NCI-H2196 (cell line): Measurements from ENCODE around the gene ALCAM.

ENCODE experiments used
- DNase-seq: peaks from one replicate; lab custom pipeline; 2025; ENCODE audit not compliant: unreplicated experiment; lab: John Stamatoyannopoulos, UW

Gene ALCAM

DNA sequence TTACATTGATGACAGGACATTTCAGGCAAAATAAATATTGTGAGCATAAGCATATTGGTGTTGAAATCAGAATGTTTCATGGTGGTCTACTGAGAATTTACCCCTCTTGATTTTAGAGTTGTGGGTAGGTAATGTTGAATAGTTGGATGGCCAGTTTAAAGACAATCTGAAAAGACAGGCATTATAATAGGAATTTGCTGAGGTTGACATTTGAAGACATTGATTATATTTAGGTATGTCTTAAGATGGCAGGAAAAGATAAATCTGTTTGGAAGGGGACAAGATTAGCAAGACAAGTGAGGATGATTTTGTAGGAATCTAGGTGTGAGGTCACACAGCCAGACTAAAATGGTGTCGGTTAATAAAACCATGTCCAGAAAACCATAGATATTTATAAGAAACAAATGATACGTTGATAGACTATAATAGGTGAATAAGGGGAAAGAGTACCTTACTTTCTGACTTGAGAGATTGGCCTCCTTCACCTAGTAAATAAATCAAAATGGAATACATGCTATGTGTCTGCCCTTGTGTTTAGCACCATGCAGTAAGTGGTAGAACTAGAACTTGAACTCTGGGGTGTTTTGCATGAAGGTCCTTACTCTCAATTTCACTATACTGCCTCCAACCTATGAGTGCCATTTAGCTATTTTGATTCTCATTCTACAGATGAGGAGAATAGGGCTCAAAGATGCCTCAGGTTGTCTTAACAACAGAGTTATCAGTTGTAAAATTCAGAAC lies 57.9 kb downstream of the ALCAM start:
- DNase-seq = no peak

DNA sequence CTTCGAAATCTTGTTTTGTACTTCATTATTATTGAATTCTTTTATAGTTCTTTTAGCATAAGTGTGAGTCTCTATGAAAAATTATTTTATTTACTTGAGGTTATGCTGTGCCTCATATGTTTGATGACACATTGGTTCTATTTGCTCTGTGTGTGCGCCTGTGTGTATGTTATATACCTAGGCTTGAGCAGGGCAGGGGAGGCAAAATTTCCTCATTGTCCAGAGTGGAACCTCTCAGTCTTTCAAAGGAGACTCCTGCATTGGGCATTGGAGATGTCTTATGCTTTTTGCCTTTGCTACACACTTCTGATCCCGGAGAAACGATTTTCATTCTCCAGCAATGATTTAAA lies 58.4 kb downstream of the ALCAM start:
- DNase-seq = no peak

DNA sequence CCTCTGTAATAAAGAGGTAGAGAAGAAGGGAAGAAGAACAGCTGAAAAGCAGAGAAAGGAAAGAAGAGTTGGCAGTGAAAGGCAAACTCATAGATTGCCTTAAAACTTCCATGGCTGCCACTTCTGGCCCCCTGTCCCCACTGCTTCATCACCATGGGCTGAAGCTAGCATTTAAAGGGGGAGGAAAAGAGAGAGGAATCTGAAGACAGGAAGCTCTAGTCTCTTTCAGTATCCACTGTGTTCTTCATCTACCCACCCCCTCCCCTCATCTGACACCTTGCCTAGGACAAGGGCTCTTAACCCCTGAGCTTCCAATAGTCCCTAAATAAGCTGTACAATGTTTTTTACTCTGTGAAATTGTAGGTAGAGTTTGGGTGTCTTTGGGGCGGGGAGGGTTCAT lies 60.6 kb downstream of the ALCAM start:
- no peak for DNase-seq

DNA sequence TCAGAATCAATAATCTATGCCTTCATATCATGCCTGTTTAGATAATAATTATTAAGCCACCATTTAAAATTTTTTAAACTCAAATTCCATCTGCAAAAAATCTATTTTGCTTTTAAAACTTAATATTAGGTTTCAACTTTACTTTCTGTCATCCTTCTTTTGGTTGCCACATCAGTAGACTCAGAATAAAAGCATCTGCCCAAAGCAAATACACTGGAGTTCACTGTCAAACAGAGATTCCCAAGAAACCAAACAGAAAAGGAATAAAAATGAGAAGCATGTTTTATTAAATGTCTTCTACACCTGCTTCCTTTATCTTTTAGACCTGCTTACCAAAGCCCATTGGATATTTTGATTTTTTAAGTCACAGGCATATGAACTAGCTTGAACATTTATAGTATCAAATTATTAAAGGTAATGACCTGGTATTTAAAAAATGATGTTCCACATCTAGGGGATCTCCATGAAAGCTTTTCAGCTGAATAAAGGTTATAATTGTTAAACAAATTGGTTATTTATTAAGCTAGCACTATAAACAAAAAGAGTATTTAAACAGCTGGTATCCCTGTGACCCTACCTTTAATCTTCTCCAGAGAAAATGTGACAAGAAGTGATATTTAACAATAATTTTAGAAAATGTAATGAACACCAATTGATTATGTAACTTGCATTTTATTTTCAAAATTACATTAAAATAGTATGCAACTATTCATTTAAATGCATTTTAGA lies 62.5 kb downstream of the ALCAM start:
- no peak for DNase-seq

DNA sequence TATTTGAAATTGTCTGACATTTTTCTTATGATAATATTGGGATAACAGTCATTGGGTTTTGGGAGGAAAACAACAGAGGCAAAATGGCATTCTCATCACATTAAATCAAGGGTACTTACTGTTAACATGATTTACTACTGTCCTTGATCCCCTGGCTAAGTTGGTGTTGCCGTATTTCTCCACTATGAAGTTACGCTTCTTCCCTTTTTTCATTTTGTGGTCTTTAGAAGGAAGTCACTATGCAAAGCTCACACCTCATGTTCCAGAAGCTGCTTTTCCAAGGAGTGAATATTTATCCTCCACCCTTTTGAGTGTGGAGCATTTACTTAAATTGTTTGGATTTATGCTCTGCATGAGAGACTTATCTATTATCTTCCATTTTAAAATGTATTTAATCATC lies 63.7 kb downstream of the ALCAM start:
- DNase-seq = no peak

DNA sequence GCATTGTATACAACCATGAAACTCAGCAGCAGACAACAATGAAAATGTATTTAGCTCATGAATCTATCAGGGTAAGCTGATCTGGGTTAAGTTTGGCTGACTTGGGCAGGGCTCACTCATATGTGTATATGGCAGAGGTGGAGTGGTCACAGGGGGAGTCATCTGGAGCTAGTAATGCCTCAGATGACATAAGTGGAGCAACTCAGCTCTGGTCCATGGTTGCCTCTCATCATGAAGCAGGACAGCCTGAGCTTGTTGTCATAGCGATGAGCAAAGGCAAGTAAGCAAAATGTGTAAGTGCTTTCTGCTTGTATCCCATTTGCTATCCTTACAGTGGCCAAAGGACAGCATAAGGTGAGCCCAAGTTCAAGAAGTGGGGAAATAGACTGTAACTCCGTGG lies 64.5 kb downstream of the ALCAM start:
- no peak for DNase-seq

DNA sequence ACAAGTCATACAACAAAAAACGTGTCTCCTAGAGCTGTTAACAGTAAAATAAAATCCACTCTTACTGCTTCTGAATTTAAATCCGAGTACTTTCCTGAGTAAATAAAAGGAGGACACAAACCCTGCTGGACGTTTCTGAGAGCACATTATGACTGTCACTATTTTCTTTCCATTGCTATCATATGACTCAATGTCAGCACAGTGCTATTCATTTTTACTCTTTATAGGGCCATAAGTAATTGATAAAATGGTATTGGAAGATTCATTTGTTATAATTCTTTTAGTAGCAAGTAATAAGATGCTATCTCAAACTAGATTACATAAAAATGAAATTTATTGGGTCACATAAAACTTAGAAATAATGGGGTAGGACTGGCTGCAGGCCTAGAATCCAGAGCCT lies 68.6 kb downstream of the ALCAM start:
- no peak for DNase-seq

DNA sequence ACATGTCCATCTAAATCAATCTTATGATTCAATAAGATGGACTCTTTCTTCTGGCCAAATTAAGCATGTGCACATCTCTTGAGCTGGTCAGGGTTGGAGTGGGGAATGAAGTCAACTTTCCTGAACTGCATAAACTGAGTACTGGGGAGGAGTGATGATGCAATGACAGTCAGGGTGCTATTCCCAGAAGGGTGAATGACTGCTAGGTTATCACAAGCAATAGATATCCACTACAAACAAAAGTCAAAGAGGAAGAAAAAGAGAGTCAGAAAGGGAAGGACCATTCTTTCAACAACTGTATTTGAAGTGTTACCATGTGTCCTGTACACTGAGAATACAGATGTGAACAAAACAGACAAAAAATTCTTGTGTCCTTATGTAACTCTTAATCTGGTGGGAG lies 70.0 kb downstream of the ALCAM start:
- DNase-seq = no peak

DNA sequence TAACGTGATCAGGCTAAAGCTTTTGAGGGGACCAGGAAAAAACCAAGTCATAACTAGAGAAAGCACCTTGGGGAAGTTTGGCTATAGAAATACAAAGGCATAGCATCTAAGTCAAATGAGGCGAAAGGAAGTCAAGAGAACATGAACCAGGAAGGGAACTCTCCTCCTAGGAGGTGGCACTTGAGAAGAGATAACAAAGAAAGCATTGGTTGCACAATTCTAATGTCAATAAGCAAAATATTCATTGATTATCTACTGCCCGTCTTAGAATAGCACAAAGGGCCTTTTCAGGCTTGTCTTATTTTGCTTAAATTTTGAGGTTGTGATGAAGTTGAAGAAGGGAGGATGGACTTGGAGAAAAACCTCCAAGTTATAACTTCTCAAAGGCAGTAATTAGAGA lies 73.4 kb downstream of the ALCAM start:
- no peak for DNase-seq

DNA sequence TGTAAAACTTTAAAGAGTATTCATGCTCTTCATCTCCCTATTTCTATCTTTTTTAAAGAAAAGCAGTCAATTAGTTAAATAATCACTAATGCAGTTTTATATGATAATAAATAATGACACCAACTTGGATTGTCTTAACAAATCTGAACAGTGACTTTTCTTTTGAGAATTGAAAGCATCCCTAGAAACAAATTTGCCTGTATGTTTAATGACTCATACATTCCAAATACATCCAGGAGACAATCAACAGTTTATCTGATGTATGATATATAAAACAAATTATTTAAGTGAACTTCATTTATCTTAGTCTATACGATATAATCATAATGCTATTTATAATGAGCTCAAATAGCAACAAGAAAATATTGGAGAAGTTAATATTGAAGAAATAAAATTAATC lies 78.0 kb downstream of the ALCAM start:
- no peak for DNase-seq

DNA sequence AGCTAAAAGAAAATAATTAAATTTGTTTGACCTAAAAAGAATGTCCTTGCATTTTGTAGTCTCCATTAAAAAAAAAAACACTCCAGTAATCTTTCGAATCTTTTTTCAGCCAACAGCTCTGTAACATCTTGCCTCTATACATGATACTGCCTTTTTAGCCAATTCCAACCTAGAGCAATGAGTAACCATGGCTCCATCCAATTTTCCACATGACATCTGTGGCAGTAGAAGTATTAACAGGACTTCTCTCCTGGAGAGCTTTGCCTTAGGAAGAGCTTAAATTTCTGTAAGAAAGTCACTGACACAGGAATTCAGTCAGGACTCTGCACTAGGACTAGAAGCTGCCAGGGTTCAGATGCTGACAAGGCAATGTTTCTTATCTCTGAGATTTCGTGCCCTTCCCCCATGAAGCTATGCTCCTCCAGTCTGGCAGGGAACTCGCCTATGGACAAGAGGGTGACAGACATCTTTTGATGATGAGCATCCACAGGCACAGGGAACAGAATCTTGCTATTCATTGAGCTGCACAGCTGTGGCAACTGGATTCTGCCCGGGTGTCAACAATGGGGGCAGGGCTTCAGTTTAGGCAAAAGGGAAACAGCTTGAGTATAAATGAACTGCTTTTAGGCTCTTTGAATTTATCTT lies 81.8 kb downstream of the ALCAM start:
- DNase-seq = no peak

DNA sequence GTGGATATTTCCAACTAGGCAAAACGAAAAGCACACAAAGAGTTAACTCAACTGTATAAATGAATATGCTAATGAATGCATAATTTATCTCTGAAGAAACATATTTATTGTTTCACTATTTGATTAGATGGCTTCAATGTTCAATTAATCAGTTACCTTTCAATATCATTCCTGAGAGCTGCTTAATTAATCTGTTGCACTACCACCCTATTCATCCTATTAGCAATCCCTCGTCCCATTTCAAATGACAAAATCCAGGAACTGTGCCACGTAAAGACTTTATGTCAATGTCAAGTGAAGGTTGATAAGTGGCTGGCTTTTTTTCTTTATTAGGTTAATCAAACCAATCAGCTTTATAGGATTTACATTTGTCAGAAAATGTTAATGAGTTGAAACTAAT lies 82.7 kb downstream of the ALCAM start:
- DNase-seq = no peak

DNA sequence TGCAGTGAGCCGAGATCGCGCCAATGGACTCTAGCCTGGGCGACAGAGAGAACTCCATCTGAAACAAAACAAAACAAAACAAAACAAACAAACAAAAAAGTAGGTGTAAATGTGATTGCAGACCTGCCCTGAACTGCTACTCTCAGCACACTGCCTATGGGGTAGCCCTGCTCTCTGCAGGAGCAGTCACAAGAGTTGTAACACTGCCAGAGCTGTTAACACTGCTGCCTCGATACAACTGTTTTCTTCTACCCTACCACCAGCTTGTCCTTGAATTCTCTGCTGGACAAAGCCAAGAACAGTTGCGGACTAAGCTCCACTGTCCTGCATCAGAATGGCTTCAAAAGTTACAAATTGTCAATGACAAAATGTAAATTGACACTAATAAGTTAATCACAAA lies 89.3 kb downstream of the ALCAM start:
- DNase-seq = no peak

DNA sequence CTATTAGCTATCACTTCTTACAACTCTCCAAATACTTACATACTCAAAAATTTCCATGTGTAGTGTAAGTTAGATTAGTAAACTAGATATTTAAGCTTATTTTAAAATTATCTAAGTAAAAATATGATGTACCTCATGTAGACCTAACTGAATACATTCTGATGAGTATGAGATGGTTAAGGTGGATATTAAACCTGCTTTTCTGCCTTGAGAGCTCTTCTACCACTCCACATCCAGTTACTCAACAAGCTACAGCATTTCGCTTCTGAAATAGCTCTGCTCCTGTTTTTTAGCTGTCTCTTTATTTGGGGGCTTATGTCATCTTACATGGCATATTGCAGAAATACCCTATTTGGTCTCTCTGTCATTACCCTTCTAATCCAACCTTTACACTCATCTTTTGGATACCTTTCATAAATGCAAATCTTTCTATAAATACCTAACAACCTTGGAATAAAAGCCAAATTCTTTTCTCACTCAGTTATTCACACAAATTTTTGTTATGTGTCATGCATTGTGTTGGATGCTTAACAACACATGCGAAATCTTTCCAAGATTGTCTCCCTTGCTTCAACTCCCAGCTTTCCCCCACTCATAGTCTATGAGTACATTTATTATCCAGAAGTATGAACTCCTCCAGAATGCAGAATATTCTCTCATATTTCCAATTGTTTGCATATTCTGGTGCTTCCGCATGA lies 92.0 kb downstream of the ALCAM start:
- DNase-seq = no peak

DNA sequence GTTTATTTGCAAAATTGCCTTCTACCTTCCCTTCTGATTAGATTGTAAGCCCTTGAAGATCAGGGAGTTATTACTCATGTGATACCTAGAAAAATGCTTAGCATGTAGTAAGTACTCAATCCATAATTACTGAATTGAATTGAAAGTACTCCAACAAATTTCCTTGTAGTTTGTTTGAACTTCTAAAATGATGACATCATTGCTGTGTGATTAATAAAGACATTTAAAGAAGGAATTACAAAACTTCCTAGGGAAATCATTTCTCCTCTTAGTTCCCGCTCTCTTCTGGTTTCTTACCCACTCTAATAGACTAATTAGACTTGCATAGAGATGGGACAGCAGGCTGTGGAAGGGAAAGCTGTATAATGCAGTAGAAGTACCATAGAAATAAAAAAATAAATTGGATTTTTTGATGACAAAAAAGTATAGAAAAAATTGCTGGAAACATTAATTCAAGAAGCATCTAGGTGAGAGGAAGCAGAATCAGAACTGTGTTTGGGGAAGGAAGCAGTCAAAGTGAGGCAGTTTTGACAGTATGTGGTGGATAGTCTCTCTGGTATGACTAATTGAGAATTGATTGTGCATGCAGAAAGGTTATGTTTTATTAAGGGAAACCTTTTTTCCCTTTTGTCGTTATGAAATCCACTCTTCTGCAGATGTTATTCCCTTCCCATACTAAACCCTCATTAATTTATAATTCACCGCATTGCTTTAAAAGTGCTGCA lies 93.0 kb downstream of the ALCAM start:
- DNase-seq = no peak

DNA sequence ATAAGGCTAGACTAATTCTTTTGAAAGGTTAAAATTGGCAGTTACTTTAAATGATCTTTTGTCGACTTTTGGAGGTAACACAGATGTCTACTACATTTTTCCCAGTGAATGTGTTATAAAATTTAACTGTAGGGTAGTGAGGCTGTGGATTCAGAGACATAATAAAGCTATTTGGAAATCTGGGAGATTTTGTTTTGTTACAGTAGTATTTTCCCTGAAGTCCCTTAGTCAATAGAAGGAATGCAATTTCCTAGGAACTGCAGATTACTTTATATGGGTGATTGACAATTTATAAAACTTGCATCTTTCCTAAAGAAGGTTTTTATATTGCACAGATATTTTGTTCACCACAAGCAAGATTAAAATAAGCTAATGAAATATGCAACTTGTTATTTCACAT lies 96.9 kb downstream of the ALCAM start:
- no peak for DNase-seq

DNA sequence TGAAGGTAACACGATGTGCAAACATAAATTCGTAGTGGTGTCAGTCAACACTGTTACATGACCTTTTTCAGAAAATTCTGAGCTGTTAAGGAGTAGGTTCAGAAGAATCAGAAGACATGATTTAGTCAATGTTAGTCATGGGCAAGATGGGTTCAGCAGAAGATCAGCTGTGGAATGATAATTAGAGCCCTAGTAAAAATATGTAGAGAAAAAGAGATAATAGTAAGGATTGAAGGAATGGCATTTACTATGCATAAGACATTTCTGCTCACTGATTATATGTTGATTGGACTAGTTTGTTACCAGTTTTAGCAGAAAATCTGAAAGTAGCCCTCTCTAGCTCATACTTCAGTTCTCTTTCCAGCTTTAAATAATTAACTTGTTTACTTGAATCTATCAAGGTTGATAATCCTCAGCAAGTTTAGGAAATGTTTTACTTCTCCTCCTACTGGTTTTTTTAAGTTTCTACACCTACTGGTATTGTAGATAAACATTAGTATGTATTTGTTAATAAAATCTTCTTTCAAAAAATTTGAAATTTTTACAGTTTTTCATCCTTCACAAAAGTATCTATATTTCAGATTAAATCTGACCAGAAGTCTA lies 98.6 kb downstream of the ALCAM start:
- DNase-seq = no peak

DNA sequence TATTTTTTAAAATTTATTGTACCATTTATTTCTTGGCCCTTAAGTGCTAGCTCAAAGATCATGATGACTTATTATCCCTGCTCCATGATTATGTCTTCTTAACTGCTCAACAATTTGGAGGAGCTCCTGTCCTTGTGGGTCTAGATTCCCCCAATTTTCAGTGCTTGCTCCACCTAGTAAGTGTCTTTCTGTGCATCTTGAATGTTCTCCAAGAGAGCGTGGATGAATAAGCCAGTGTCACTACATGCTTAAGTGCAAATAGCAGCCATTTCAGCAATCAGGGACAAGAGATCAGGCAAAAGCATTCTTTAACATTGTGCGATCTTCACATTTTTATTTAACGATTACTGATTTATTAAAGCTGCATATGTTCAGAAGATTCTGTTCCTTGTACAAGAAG lies 99.4 kb downstream of the ALCAM start:
- no peak for DNase-seq

DNA sequence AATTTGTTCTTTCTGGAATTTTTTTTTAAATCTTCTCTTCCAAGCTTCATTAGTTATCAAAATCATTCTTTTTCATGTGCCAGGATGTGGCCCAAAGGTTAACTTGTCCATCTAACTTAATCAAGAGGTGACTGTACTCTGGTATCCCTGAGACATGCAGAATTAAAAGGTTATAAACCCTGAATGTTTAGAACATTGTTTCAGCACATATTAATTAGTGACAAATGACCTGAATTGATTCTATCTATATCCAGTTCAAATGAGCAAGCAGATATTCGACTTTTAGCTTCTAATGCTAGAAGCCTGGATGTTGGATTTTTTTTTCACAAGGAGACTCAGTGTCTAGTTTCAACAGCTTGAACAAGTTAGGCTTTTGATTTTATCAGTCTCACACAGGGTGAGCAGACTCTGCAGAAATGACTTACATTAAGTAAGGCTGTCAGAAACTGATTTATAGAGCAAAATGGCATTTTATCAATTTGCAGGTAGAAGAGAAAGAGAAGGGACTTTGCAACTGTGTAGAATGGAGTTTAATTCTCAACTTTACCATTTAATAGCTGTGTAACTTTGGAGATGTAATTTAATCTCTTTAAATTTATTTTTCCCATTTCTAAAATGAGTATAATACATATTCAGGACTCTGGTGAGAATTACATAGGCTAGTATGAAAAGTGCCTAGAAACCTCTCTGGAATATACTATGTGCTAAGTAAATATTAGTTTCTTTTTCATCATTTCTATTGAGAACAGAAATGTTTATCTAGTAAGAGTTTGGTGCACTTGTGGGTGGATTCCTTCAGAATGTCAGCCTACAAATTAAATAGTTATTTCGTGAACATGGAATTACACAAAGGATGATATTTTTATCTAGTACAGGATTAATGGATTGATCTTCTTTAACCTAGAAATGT lies 100.0 kb downstream of the ALCAM start:
- no peak for DNase-seq

DNA sequence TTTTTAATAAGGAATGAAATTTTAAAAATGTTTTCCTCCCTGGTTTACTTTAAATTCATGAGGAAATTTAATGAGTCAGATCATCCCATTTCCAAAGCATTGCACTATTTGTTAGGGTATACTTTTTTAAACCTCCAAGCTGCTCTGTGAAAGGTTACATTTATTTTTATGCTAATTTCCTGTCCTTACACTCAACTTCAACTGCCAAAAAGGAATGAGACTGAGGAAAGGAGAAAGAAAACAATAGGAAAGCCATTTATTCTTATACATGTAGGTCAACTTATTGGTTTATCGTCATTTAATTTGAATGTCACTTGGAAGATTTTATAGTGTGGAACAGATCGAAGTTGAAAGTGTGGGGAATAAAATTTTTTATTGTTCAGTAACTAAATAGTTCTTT lies 104.1 kb downstream of the ALCAM start:
- DNase-seq = no peak
